GM18870 (cell line): ENCODE data around the gene MORF4L2.
A peak's percentile ranks its signal among the peaks of the same experiment; 100 is the strongest.

Source experiments
- ATAC-seq: cut with Tn5 transposase; IDR thresholded peaks from one replicate; pipeline ENCODE4 v1.9.1; 2021; ENCODE audit warnings: moderate library complexity; ENCODE audit not compliant: unreplicated experiment

MORF4L2 gene, protein sequence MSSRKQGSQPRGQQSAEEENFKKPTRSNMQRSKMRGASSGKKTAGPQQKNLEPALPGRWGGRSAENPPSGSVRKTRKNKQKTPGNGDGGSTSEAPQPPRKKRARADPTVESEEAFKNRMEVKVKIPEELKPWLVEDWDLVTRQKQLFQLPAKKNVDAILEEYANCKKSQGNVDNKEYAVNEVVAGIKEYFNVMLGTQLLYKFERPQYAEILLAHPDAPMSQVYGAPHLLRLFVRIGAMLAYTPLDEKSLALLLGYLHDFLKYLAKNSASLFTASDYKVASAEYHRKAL

DNA sequence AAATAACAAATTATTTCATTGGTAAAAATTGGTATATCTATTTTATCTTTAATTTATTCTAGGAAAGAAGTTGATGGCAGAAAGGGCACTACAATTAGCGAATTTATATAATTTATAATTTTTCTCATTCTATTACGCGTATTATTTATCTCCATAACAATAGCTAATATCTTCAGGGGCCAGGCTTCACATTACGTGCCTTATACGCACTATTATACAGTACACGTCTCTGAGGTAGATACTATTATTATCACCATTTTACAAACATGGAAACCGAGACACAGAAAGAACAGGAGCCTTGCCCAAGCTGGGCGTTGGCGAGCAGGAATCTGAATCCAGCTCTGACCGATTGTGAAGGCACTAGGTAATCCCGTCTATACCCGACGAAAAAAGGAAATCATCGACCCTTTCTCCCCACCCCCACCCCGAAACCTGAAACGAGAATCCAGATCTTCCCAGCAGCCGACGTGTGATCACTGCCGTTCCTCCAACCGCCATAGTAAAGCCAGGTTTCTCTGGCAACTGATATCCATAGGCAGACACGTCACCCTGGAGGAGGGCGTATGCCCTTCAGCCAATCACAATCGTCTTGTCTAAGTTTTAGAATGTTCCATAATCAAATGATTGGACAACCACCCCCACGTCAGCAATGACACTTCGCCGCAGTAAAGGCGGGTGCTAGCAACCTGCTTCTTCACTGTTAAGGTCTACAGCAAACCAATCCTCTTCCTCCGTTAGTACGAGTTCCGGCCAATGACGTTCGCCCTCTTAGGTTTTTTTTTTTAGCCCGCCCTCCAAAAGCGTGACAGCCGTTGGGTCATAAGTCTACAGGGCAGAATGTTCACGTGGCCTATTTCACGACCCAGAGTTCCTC, at the start of gene MORF4L2:
TSS of gene MORF4L2 (minus strand) at position 501 of the 874 bp plus-strand sequence. CDS start 9,672 bp downstream, outside the sequence.
- peak; percentile 95 for ATAC-seq

DNA sequence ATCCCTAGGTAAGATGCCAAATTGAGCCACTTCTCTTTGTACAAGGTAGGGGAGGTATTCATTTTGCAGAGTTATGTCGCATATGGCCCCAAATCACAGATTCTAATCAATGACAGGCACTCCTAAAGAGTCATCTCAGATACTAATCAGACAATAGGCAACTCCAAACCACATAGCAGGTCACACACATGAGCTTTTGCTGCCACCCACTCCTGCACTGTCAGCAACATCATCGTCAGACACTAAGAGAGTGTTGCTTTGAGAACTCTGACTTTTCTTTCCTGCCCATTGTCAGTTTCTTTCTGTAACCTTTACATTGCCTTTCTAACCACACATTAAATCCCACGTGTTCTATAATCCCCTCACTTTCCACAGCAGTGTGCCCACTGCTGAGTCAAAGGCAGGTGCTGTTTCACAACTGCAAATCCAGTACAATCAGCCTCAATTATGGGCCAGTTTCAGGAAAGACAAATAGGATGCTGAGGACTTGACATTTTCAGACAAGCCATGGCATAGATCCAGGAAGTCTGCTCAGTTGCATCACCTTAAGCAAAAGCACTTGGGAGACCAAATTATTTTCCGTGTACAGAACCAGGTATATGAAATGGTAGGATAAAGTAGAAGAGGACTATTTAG, 47.7 kb upstream of the MORF4L2 start:
- no peak for ATAC-seq

DNA sequence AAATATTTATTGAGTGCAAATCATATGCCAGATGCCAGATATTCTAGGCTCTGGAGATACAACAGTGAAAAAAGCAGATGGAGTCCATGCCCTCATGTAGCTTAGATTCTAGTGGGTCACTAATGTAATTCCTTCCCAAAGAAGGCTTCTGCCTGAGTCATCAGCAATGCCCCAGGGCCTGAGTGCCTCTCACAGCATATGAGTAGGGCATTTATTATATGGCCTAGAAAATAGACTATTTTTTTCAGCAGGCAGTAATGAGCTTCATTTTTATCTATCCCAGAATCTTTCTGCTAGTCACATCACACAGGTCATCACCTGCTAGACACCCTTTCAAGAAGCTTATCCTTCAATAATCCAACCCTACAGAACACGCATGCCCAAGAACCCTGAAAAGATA, 46.5 kb upstream of the MORF4L2 start:
- no peak for ATAC-seq

DNA sequence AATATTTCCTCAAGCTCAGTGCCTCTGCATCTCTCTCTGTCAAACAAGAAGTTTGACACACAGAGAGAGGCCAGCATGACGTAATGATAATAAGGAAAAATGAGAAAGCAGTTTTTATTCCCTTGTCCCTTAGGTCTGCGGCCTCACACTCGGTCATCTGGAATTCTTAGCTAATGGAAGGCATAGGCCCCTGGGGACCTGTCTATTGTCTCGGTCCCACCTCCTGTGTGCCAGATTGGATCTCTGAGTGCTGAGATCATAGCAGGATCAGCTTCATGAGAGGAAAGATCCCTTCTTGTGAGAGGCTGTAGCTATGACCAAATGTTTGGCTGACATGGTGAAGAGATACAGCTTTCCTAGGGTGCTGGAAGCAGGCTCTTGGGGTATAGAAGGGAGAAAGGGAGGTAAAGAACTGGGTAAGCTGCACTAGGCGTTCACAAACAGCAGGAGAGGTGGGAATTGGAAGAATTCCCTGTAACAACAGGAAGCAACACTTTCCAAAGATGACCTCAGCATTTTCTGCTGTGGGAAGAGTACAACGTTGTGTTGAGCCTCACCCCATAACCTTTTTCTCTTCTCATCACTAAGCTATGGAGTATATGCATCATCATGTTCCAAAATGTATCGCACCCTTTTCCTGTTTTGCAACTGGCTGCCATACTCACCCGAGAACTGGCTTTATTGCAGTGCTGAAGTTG, 44.4 kb upstream of the MORF4L2 start:
- ATAC-seq, result no peak

DNA sequence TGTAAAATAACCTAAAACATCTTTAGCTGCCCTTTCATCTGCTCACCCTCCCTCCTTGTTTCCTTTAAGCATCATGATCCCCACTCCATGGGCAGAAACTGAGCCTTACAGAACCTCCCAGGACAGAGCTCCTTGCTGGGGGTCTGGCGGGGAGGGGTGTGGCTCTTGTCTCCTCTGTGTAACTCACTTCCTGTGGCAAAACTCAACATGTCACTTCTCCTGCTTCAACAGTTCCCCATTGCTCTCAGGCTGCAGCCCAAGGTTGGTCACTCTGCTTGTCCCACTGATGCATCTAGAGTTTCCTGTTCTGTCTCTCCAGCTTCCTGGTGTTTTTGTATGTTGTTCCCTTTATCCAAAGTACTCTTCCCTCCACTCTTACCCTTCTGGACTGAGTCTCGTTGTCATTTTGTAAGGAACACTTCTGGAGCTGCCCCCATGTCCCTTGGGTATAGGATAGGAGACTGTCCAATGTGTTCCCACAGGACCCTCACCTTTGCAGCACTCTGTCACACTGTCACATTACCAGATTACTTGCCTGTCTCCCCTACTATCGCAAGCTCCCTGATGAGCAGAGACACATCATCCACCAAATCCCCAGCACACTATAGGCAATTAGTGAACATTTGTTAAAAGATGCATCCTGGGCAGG, 43.8 kb upstream of the MORF4L2 start:
- no peak for ATAC-seq

DNA sequence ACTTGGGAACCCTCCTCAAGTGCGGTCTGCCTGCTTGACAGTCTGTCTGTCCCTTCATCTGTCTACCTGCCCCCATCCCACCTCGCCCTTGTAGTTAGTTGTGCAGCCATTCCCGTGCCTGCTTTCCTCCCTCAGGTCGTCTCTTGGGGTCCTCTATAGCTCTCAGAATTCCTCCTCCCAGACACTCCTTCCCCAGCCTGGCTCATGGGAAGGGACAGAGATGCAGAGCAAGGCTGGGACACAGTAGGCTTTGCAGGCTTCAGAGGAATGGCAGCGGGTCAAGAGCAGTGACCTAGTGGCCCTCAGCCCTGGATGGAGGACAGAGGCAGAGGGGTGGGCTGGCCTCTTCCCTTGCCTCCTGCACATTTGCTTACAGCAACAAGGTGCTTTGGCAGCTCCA, 42.5 kb upstream of the MORF4L2 start:
- ATAC-seq, result no peak

DNA sequence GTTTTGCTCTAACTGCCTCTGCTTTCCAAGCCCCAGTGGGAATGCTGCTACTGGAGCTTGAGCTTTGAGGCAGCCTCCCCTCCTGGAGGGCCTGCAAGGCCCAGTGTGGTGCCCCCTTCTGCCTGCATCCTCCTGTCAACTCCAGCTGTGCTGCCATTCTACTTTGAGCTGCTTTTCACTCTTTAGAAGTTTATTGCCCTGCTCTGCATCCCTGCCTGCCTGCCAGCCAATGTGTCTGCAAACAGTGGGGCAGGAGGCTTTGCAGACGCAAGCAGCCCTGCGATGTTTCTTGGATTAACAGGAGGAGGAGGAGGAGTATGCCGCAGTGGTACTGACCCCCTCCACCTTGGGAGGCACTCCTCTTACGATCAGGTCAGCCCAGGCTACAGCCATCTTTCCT, 40.6 kb upstream of the MORF4L2 start:
- no peak for ATAC-seq

DNA sequence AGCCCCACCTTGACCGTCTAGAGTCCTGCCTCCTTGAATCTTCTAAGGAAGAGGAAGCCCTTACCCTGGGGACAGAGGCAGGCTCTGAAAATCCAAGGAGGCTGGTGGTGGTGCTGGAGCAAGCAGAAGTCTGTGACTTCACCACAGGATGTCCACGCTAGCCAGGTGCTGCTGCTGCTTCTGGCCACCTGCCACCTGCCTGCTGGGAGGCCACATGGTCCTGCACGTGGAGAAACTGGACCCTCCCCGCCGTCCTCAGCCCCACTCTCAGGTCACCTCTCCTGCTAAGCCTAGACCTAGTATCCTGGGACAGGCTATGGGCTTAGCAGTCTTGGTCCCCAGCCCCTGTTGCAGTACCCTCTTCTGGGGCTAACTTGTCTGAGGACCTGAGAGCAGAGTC, 40.0 kb upstream of the MORF4L2 start:
- no peak for ATAC-seq

DNA sequence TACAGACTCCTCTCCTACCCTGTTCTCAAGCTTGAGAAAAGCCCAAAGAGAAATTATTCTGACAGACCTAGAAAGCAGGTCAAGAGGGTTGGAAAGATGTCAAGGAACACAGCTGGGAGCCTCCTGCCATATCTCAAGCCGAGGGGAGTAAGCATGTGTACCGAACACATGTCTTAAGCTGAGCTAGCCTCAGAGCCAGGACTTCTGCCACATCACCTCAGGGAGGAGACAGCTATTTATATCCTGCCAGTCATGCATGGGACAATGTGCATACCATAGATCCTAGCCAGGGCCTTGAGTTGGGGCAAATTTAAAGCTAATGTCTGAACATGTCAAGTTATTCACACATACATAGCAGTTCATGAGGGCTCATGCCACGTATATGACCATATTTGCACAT, 36.0 kb upstream of the MORF4L2 start:
- no peak for ATAC-seq

DNA sequence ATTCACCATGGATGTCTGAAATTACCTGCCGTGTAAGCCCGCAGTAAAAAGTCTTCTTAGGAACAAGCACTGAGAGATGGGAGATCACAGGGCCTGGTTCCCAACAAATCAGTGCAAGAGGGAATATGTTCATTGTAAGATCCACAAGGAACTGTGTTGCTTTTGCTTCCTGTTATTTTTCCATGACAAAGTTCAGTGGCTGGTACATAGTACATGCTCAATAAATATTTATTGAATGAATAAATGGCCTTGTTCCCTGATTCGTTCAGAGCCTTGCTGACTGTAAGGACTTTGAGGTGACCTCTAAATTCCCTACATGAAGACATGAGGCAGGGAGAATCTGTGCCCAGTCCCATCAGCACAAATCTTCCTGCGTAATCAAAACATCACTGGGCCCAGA, 31.6 kb upstream of the MORF4L2 start:
- no peak for ATAC-seq

DNA sequence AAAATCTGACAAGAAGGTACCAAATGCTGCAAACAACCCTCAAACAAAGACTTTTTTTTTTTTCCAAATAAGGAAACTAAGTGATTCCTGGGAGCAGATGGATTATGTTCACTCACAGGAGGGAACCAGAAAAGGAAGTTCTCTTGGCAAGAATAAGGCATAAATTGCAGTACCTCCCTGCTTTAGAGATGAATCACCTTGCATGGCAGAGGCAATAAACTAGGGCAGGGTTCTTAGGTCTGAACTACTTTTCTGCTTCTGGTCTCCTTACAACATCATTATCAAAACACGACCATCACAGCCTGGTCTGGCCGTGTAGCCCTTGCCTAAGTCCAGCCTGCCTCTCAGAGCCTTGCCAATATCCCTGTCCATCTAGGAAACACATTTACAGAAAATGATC, 30.5 kb upstream of the MORF4L2 start:
- no peak for ATAC-seq

DNA sequence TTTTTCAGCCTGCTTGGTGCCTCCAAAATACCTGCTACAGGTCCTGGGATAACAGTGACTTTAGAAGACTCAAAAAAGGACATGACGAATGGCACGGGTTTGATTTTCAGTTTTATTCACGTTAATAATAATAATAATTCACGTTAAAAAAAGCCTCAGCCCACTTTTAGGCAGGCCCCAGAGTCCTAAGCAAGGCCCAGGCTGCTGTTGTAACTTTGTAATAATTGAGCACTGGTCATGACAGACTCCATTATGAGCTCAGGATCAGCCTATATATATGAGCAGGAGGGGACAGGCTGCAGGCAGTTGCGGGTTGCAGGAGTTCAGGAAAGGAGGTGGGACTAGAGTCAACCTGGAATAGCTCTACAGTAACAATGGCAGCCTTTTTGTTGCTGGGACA, 24.1 kb upstream of the MORF4L2 start, which contains the start of gene TMEM31:
TSS of gene TMEM31 (plus strand) at position 301 of the 400 bp plus-strand sequence. CDS start 1,350 bp downstream, outside the sequence.
- ATAC-seq, result no peak

DNA sequence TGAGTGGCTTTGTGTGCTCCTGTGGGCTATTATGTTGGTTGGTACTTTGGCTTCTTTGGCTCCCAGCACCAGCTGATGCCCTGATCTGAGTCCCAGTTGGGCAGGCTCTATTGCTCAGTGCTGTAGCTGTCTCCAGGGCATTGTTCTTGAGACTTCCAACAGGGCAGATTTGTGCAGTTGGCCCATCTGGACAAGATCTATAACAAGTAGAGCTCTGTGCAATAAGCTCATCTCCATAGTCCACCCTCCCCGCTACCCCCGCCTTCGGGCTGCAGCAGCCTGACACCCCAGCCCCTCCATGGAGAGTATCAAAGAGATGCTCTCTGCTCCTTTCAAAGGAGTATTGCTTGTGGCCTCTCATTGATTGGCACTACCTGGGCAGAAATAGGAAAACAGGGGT, 18.4 kb upstream of the MORF4L2 start:
- ATAC-seq, result no peak

DNA sequence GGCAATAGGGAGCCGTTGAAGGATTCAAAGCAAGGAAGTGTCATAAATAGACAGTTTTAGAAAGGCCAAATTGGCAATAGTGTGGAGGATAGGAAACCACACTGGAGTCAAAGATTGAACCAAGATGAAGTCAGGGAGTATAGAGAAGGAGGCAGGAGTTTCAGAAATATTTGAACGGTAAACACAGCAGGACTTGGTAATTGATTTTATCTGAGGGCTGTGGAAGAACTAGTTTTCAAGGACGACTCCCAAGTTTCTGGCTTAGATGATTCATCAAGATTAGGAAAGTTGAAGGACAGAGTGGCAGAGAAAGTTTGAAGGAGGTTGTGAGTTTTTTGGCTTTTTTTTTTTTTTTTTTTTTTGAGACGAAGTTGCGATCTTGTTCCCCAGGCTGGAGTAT, 12.7 kb upstream of the MORF4L2 start:
- ATAC-seq, result no peak

DNA sequence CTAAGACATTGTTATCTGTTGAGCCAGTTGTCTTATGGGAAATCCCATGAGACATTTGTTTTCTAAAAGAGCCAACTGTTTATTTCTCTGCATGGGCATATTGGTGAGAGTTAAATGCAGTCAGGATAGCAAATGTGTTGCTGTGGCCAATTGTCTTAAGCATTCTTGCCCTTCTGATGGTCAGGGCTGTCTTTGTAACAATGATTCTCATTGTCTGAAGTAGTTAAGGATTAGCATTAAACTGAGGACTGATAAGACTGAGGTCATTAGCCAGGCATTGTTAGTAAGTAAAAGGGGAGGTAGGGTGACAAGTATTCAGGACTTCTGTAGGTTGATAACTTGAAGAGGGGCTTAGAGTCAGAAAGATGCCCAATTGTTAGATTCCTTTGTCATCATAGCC, 11.2 kb upstream of the MORF4L2 start:
- no peak for ATAC-seq

DNA sequence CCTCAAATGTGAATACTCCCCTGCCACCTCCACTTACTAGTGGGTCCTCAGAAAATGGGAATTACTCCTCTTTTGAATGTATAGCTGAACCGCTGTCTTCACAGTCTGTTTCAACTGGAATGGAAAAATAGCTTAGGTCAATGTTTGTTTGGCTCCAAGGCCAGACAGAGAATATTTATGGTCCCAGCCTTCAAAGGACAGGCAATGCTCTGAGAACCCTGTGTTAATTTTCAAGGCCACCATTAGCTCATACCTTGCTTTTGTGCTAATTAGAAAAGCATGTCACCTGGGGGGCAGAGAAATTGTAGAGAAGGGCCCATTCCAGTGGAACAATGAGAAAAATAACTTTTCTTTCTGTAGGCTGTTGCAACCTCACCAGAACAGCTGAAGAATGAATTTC, 4.6 kb upstream of the MORF4L2 start:
- no peak for ATAC-seq

DNA sequence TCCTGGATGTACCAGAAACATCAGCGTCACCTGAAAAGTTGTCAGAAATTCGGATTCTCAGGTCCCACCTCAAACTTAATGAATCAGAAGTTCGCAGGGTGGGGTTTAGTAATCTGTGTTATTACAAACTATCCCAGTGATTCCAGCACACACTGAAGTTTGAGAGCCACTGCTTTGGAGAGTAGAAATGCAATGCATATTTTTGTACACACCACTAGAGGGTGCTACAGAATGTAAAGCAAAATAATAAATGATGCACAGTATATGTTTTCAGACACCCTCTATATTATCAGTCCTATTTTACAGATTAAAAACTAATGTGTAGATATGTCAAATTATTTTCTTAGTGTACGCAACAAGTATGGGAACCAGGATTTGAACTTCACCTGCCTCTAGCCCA, 2.4 kb upstream of the MORF4L2 start:
- no peak for ATAC-seq

DNA sequence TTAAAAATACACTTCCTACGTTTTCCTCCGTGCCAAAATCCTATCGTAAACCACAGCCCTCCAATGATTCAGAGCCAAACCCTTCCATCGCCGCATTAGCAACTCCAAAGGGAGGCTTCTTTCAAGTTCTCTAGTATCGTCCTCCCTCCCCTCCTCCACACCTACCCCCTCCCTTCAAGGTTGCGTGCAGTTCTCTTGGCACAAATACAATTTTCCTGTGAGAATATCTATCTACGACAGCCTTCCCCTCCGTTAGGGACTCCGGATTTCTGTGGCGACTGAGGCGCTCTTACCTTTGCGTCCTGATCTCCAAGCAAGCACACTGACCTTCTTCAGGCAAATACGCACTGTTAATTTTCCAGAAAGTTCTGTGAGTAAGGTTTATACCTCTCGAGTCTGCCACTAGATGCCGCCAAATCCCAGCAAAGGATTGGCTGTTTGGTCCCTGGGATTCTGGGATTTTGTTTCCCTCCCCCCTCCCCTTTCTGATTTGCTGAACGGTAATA, 1.2 kb upstream of the MORF4L2 start:
- ATAC-seq, result no peak

DNA sequence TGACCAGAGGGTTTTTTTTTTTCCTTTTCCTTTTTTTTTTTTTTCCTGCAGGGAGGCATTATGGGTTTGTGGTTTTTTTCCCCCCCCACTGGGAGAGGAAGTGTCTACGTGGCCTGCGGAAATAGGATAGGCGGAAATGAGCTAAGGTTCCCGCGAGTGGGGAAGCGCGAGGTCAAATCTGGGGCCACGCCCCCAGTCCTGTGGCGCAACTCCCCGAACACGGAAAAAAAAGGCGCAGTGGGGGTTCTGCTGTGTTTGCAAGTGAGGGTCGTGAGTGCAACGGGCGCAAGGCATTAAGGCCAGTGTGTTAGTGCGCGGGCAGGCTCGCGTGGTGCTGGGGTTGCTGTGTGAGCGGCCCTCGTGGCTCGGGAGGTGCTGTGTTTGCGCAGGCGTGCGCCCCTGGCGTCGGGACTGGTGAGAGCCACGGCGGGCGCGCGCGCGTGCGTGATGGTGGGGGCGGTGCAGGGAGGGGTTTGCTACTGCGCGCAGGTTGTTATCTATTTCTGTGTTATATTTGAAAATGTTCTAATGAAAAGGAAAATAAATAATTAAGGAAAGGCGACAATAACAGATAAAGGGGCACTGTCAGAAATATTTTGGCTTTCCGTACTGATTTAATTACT, 685 bp upstream of the MORF4L2 start:
- ATAC-seq, result peak; percentile 39

DNA sequence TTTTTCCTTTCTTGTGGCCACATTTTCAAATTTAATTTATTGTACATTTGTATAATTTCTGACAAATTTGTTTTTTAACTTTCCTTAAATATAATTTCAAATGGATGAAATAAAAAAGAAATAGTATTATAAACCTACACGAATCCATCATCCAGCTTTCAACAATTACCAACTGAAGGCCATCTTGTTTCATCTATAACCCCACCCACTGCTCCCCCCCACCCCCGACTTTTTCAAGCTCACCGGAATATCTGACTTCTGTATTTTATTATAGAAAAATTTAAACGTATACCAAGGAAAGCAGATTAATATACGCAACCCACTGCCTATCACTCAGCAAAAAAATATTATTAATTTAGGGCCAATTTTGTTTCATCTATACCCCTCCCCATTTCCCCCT, 1.1 kb downstream of the MORF4L2 start:
- ATAC-seq, result no peak
